B cell (primary cell): ENCODE data around the gene RPAP2. TPM values are rescaled to one million over a fixed set of nuclear protein-coding genes. Genes with fewer than 3 reads are reported as not detected.
"Not testable (repeated sequence)": the region's sequence is repeated elsewhere in the genome, so short reads cannot be mapped to it uniquely, and the experiment has no call there.

Experiments used
- ATAC-seq: fragments of 200-7000 bp; cut with Tn5 transposase; one replicate; pipeline ENCODE4 v1.10.0; 2021; ENCODE audit warnings: low read depth, mild to moderate bottlenecking, moderate number of reproducible peaks, moderate library complexity
- CTCF ChIA-PET: fragments of 350-600 bp; sonication (Branson Sonifier 250); formaldehyde crosslinking; loops from one replicate; lab custom pipeline; 2021; ENCODE audit warnings: antibody characterized with exemption, inconsistent platforms; lab: Charles Lee
- POLR2A ChIA-PET: fragments of 350-600 bp; sonication (Branson Sonifier 250); formaldehyde crosslinking; loops from one replicate; lab custom pipeline; 2021; ENCODE audit warnings: antibody characterized with exemption; lab: Charles Lee
- DNase-seq: peaks from one replicate; pipeline ENCODE4 v3.0.0; 2013
- H2AFZ ChIP-seq: 2 replicates; pipeline ENCODE4 v1.6.1; 2012; ENCODE audit warnings: mild to moderate bottlenecking, low read depth, low read length; ENCODE audit not compliant: insufficient read depth, poor library complexity, severe bottlenecking
- H3K27ac ChIP-seq, 2 donors: 1 replicate in 1 of 2; 2 replicates in 1 of 2; pipeline ENCODE4 v1.5.1; 2012 to 2013; ENCODE audit warnings: low read length in 2 of 2, mild to moderate bottlenecking in 2 of 2, moderate library complexity in 1 of 2
- H3K27me3 ChIP-seq, 4 experiments: fragments of 200-600 bp in 1 of 4; sonication (generic) in 1 of 4; replicated peaks in 1 of 4; 1 replicate in 2 of 4; 2 replicates in 2 of 4; pipeline versions ENCODE4 v1.6.1 to v1.7.0; 2013 to 2016; ENCODE audit warnings: low read length in 3 of 4, mild to moderate bottlenecking in 2 of 4, mixed read lengths in 1 of 4, moderate library complexity in 1 of 4; ENCODE audit not compliant: insufficient read depth in 4 of 4, control insufficient read depth in 3 of 4; ENCODE audit errors: control extremely low read depth in 1 of 4
- H3K36me3 ChIP-seq, 2 experiments: replicated peaks in 1 of 2; 1 replicate in 1 of 2; 2 replicates in 1 of 2; pipeline versions ENCODE4 v1.6.1 to v1.7.1; 2013; ENCODE audit warnings: low read length in 1 of 2; ENCODE audit not compliant: insufficient read depth in 2 of 2, control insufficient read depth in 1 of 2; ENCODE audit errors: control extremely low read depth in 1 of 2, extremely low read depth in 1 of 2
- H3K4me1 ChIP-seq, 2 donors: fragments of 200-600 bp in 1 of 2; sonication (generic) in 1 of 2; 1 replicate in 1 of 2; 2 replicates in 1 of 2; pipeline versions ENCODE4 v1.5.1 to v1.6.1; 2013 to 2017; ENCODE audit warnings: low read length in 2 of 2; ENCODE audit not compliant: control insufficient read depth in 2 of 2, insufficient read depth in 2 of 2
- H3K4me2 ChIP-seq: replicated peaks from 2 replicates; pipeline ENCODE3; 2012; ENCODE audit warnings: mild to moderate bottlenecking, low read depth, low read length; ENCODE audit not compliant: poor library complexity, severe bottlenecking
- H3K4me3 ChIP-seq, 5 experiments: fragments of 200-600 bp in 1 of 5; sonication (generic) in 1 of 5; 1 replicate in 3 of 5; 2 replicates in 2 of 5; pipeline versions ENCODE4 v1.5.1 to v1.7.0; 2011 to 2016; ENCODE audit warnings: low read length in 4 of 5, mild to moderate bottlenecking in 4 of 5, low read depth in 2 of 5, control low read depth in 1 of 5, moderate library complexity in 1 of 5; ENCODE audit not compliant: insufficient read depth in 1 of 5; ENCODE audit errors: control extremely low read depth in 1 of 5, extremely low read depth in 1 of 5
- H3K79me2 ChIP-seq: fragments of 200-600 bp; sonication (generic); one replicate; pipeline ENCODE4 v1.6.0; 2016; ENCODE audit warnings: low read length; ENCODE audit not compliant: control insufficient read depth, insufficient read depth
- H3K9ac ChIP-seq: fragments of 200-600 bp; sonication (generic); 2 replicates; pipeline ENCODE4 v1.6.1; 2017; ENCODE audit warnings: mild to moderate bottlenecking, low read length, moderate library complexity
- H3K9me3 ChIP-seq, 3 donors: one replicate each; pipeline versions ENCODE4 v1.6.1 to v1.7.1; 2013; ENCODE audit warnings: low read length in 2 of 3; ENCODE audit not compliant: control insufficient read depth in 2 of 3, insufficient read depth in 1 of 3; ENCODE audit errors: control extremely low read depth in 1 of 3
- H4K20me1 ChIP-seq: 2 replicates; pipeline ENCODE4 v1.6.0; 2012; ENCODE audit warnings: mild to moderate bottlenecking, low read length; ENCODE audit not compliant: insufficient read depth, control insufficient read depth, poor library complexity, severe bottlenecking
- H3K27ac Mint-ChIP-seq: one replicate; pipeline ENCODE4 v1.8.0; 2021; ENCODE audit warnings: mixed read lengths
- H3K27me3 Mint-ChIP-seq: one replicate; pipeline ENCODE4 v1.8.0; 2021; ENCODE audit warnings: mixed read lengths
- H3K4me1 Mint-ChIP-seq: one replicate; pipeline ENCODE4 v1.8.0; 2021; ENCODE audit warnings: mixed read lengths
- H3K4me3 Mint-ChIP-seq: one replicate; pipeline ENCODE4 v1.8.0; 2021; ENCODE audit warnings: mixed read lengths
- H3K9me3 Mint-ChIP-seq: one replicate; pipeline ENCODE4 v1.8.0; 2022; ENCODE audit warnings: mixed read lengths; ENCODE audit not compliant: insufficient read depth
- CTCF ChIP-seq: fragments of 200-600 bp; IDR thresholded peaks from one replicate; pipeline ENCODE4 v1.8.0; 2022; ENCODE audit warnings: antibody characterized with exemption, mild to moderate bottlenecking
- EZH2 ChIP-seq: IDR thresholded peaks from 2 replicates; pipeline ENCODE4 v1.6.1; 2012; ENCODE audit warnings: borderline replicate concordance, low read depth, mild to moderate bottlenecking, moderate library complexity, low read length; ENCODE audit not compliant: insufficient read depth, poor library complexity, severe bottlenecking
- WGBS: methylation state at CpG from one replicate; pipeline ENCODE4 v1.1.5; 2013; ENCODE audit warnings: missing lambda C conversion rate; ENCODE audit not compliant: insufficient coverage; 5-methylcytosine and 5-hydroxymethylcytosine counted together
- intact Hi-C: fragments of 100-400 bp; cut with micrococcal nuclease; formaldehyde crosslinking; loops from one replicate; pipeline ENCODE4 v1.10.0; 2022
- polyA plus RNA-seq: library from polyadenylated mRNA; depleted of rRNA; stranded (reverse); fragments of >200 nt; gene quantifications from 2 replicates; pipeline ENCODE4 v1.2.3, GENCODE V29; 2012
- total RNA-seq, 2 donors: library from RNA; stranded (reverse); fragments of 120-200 nt in 1 of 2; gene quantifications; 1 replicate in 1 of 2; 2 replicates in 1 of 2; pipeline versions ENCODE4 v1.2.3 to v1.2.4, GENCODE V29; 2013 to 2022

Gene RPAP2
- total and polyA plus RNA-seq, 2 donors (not counting 1 experiment from before 2014, with no cell fraction given): 6.3 to 31.6 TPM

GRCh38 chr1:92380867-92381266 is 82.0 kb downstream of the RPAP2 start:
- H3K4me3 ChIP-seq: no peak overlapping the region
- Mint-ChIP-seq H3K27ac (no peak overlapping the region), H3K27me3 (no peaks in the 10 kb centered on the region), H3K9me3 (no peaks in the 10 kb centered on the region), H3K4me3 (no peak overlapping the region), H3K4me1 (no peaks in the 10 kb centered on the region)
- TF ChIP-seq EZH2 (no peak), CTCF (no peak)
- no peaks in the 10 kb centered on the region for H3K79me2 ChIP-seq
- H3K27ac ChIP-seq: no peak overlapping the region
- H3K4me1 ChIP-seq: no peaks in the 10 kb centered on the region
- peaks cover 3 to 4% of the 10 kb centered on the region in 2 experiments for H3K36me3 ChIP-seq
- no peak overlapping the region for H3K9ac ChIP-seq
- ATAC-seq: no peak
- no peaks in the 10 kb centered on the region for H4K20me1 ChIP-seq
- H3K27me3 ChIP-seq: no peaks in the 10 kb centered on the region
- H3K9me3 ChIP-seq: peaks cover 0 to 11% (median 2%) of the 10 kb centered on the region in 3 donors
- ChIA-PET CTCF (no interaction called here), POLR2A (no interaction called here)
- 100% methylated on average over 2 of the region's 2 CpGs for WGBS
- intact Hi-C loops: no loop called here
- no peak for DNase-seq
- no peak overlapping the region for H2AFZ ChIP-seq
- no peak overlapping the region for H3K4me2 ChIP-seq

- H3K9me3 ChIP-seq, H3K27ac Mint-ChIP-seq, POLR2A ChIA-PET, DNase-seq, intact Hi-C loops, H3K4me1 Mint-ChIP-seq, H3K4me2 ChIP-seq, CTCF ChIA-PET, H3K9ac ChIP-seq, H2AFZ ChIP-seq, H3K27me3 Mint-ChIP-seq, H3K79me2 ChIP-seq, H3K4me3 Mint-ChIP-seq, H4K20me1 ChIP-seq, H3K4me3 ChIP-seq, H3K36me3 ChIP-seq, H3K27ac ChIP-seq, ATAC-seq, H3K4me1 ChIP-seq, H3K27me3 ChIP-seq: not testable (repeated sequence)
- WGBS: no CpG with 5 or more reads among the region's 4 CpGs
- peaks cover 16% of the 10 kb centered on the region for H3K9me3 Mint-ChIP-seq
These were observed 95.1 kb downstream of the RPAP2 start for GRCh38 chr1:92393966-92394365.
